Measurements from ENCODE around the gene CRADD.

DNA sequence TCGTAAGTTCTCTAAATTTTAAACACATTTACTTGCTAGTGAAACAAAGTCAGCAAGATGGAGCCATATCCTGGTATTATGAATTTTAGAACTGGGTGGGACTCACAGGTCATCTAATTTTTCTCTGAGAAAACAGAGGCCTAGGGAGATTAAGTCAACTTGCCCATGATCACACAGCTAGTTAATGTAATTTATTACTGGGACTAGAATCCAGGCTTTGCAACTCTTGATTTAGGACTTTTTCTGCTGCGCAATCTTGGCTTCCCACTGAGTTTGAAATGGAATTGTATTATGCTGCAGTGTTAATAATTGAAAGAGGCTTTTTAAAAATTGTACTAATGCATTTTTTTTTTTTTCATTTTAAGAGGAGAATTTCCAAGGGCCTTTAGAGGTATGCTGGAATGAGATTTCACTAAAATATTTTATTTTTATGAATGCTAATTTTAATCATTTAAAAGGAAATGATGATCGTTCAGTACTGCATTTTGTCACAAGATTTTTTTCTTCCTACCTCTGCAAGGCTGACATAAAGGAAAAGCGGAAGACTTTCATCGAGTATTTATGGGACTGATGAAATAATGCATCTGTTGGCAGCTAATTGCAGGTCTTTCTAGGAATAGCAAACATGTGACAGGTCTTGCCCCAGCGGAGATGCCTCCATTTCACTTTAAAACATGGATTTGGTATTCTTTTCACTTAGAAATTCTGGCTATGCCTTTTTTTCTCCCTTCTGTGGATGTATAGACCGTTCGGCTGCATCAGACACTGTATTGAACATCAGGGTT is 9.6 kb downstream of the CRADD start:
- TF ChIP-seq, protein P1, sequence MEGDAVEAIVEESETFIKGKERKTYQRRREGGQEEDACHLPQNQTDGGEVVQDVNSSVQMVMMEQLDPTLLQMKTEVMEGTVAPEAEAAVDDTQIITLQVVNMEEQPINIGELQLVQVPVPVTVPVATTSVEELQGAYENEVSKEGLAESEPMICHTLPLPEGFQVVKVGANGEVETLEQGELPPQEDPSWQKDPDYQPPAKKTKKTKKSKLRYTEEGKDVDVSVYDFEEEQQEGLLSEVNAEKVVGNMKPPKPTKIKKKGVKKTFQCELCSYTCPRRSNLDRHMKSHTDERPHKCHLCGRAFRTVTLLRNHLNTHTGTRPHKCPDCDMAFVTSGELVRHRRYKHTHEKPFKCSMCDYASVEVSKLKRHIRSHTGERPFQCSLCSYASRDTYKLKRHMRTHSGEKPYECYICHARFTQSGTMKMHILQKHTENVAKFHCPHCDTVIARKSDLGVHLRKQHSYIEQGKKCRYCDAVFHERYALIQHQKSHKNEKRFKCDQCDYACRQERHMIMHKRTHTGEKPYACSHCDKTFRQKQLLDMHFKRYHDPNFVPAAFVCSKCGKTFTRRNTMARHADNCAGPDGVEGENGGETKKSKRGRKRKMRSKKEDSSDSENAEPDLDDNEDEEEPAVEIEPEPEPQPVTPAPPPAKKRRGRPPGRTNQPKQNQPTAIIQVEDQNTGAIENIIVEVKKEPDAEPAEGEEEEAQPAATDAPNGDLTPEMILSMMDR (conservative IDR thresholded peaks at IDR 0.05; ENCODE audit: low read depth, low read length) = no peak
- TF ChIP-seq MAZ (IDR thresholded peaks at IDR 0.05; ENCODE audit: borderline replicate concordance, low read depth, low read length) (no peak), MAFK (IDR thresholded peaks at IDR 0.05; ENCODE audit: low read depth, low read length) (no peak), BHLHE40 (IDR thresholded peaks at IDR 0.05; ENCODE audit: low read depth, low read length) (no peak), SMC3 (IDR thresholded peaks at IDR 0.05; ENCODE audit: low read depth, low read length) (no peak), RCOR1 (IDR thresholded peaks at IDR 0.05; ENCODE audit: insufficient replicate concordance, low read length) (no peak), RAD21 (IDR thresholded peaks at IDR 0.05; ENCODE audit: low read length) (no peak), RFX5 (IDR thresholded peaks at IDR 0.05; ENCODE audit: low read depth, low read length) (no peak), POLR2A (IDR thresholded peaks at IDR 0.05; ENCODE audit: low read depth, low read length) (no peak), FOS (IDR thresholded peaks at IDR 0.05; ENCODE audit: low read depth, low read length) (no peak)
- TF ChIP-seq, protein P2, sequence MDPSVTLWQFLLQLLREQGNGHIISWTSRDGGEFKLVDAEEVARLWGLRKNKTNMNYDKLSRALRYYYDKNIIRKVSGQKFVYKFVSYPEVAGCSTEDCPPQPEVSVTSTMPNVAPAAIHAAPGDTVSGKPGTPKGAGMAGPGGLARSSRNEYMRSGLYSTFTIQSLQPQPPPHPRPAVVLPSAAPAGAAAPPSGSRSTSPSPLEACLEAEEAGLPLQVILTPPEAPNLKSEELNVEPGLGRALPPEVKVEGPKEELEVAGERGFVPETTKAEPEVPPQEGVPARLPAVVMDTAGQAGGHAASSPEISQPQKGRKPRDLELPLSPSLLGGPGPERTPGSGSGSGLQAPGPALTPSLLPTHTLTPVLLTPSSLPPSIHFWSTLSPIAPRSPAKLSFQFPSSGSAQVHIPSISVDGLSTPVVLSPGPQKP (IDR thresholded peaks at IDR 0.05; ENCODE audit: borderline replicate concordance, low read depth, low read length) = no peak

All from IMR-90 (cell line).